Right atrium auricular region (tissue), 2 donors: ENCODE measurements around the gene MAN1C1. TPM values are rescaled to one million over a fixed set of nuclear protein-coding genes. Genes with fewer than 3 reads are reported as not detected.
A peak's percentile ranks its signal among the peaks of the same experiment; 100 is the strongest.

ENCODE experiments used
- DNase-seq: peaks from one replicate; pipeline ENCODE4 v3.0.0-alpha.2; 2019; ENCODE audit warnings: low spot score
- H3K27ac ChIP-seq, 2 donors: fragments of 200-600 bp; sonication (generic); 1 replicate in 1 of 2; 2 replicates in 1 of 2; pipeline ENCODE4 v1.5.1; 2016 to 2019
- H3K27me3 ChIP-seq, 2 donors: fragments of 200-600 bp; sonication (generic); one replicate each; pipeline versions ENCODE4 v1.5.1 to v1.6.0; 2017 to 2019
- H3K36me3 ChIP-seq: fragments of 200-600 bp; sonication (generic); one replicate; pipeline ENCODE4 v1.5.1; 2016
- H3K4me1 ChIP-seq, 2 donors: fragments of 200-600 bp; sonication (generic); one replicate each; pipeline versions ENCODE4 v1.5.1 to v1.6.0; 2017 to 2019
- H3K4me3 ChIP-seq, 2 donors: fragments of 200-600 bp; sonication (generic); 1 replicate in 1 of 2; 2 replicates in 1 of 2; pipeline ENCODE4 v1.5.1; 2017 to 2019; ENCODE audit warnings: mild to moderate bottlenecking in 1 of 2, moderate library complexity in 1 of 2
- H3K9me3 ChIP-seq, 2 donors: fragments of 200-600 bp; sonication (generic); one replicate each; pipeline ENCODE4 v1.5.1; 2019
- CTCF ChIP-seq, 2 donors: fragments of 200-600 bp; sonication (generic); IDR thresholded peaks; one replicate each; pipeline ENCODE4 v1.5.1; 2019; ENCODE audit warnings: antibody characterized with exemption in 2 of 2
- total RNA-seq, 2 donors: library from RNA; depleted of rRNA; stranded (reverse); fragments of >200 nt; gene quantifications; one replicate each; pipeline ENCODE4 v1.1.0, GENCODE V29; 2016

Gene MAN1C1
- total RNA-seq, 2 donors from 2014 or later: 9.4 to 13.6 TPM

- H3K27me3 ChIP-seq: no peaks in the 10 kb centered on the region
- peak overlapping the region; percentile 31 to 46 for H3K27ac ChIP-seq
- no peak for TF ChIP-seq CTCF (IDR thresholded peaks at IDR 0.05)
- H3K4me3 ChIP-seq: no peak overlapping the region
- H3K4me1 ChIP-seq: peaks cover 0 to 25% of the 10 kb centered on the region in 2 donors
- no peaks in the 10 kb centered on the region for H3K36me3 ChIP-seq
- H3K9me3 ChIP-seq: no peaks in the 10 kb centered on the region
- no peak for DNase-seq
Observed at GRCh38 chr1:25728301-25728935, 111.8 kb downstream of the MAN1C1 start.

- DNase-seq: no peak
- peak overlapping the region in 1 of 2 donors; percentile 46 for H3K27ac ChIP-seq
- H3K4me1 ChIP-seq: peaks cover 0 to 25% of the 10 kb centered on the region in 2 donors
Observed at GRCh38 chr1:25729045-25729444, 112.5 kb downstream of the MAN1C1 start.

GRCh38 chr1:25729790-25730644, 113.4 kb downstream of the MAN1C1 start:
- H3K27ac ChIP-seq: no peak overlapping the region
- H3K27me3 ChIP-seq: no peaks in the 10 kb centered on the region
- no peak for TF ChIP-seq CTCF (IDR thresholded peaks at IDR 0.05)
- no peaks in the 10 kb centered on the region for H3K36me3 ChIP-seq
- H3K4me1 ChIP-seq: peaks cover 0 to 25% of the 10 kb centered on the region in 2 donors
- no peak for DNase-seq
- no peaks in the 10 kb centered on the region for H3K9me3 ChIP-seq
- H3K4me3 ChIP-seq: no peak overlapping the region

More at GRCh38 chr1:25729045-25729444, 112.5 kb downstream of the MAN1C1 start:
- H3K27me3 ChIP-seq: no peaks in the 10 kb centered on the region
- H3K36me3 ChIP-seq: no peaks in the 10 kb centered on the region
- no peaks in the 10 kb centered on the region for H3K9me3 ChIP-seq
- no peak for TF ChIP-seq CTCF (IDR thresholded peaks at IDR 0.05)
- H3K4me3 ChIP-seq: no peak overlapping the region

GRCh38 chr1:25731148-25731547, 114.6 kb downstream of the MAN1C1 start:
- H3K4me3 ChIP-seq: no peak overlapping the region
- no peaks in the 10 kb centered on the region for H3K36me3 ChIP-seq
- H3K27me3 ChIP-seq: no peaks in the 10 kb centered on the region
- H3K4me1 ChIP-seq: peaks cover 0 to 33% of the 10 kb centered on the region in 2 donors
- H3K9me3 ChIP-seq: no peaks in the 10 kb centered on the region
- no peak for TF ChIP-seq CTCF (IDR thresholded peaks at IDR 0.05)
- H3K27ac ChIP-seq: no peak overlapping the region
- no peak for DNase-seq

GRCh38 chr1:25731626-25732370, 115.2 kb downstream of the MAN1C1 start:
- no peaks in the 10 kb centered on the region for H3K36me3 ChIP-seq
- peaks cover 0 to 39% of the 10 kb centered on the region in 2 donors for H3K4me1 ChIP-seq
- no peak for DNase-seq
- H3K27me3 ChIP-seq: no peaks in the 10 kb centered on the region
- no peak overlapping the region for H3K4me3 ChIP-seq
- TF ChIP-seq CTCF (IDR thresholded peaks at IDR 0.05): no peak
- no peak overlapping the region for H3K27ac ChIP-seq
- H3K9me3 ChIP-seq: no peaks in the 10 kb centered on the region
